ENCODE results near the gene ID2. TPM values are rescaled to one million over a fixed set of nuclear protein-coding genes. Genes with fewer than 3 reads are reported as not detected.

Gene ID2
- total RNA-seq, 1 experiment from 2014 or later = 48.6 TPM

DNA sequence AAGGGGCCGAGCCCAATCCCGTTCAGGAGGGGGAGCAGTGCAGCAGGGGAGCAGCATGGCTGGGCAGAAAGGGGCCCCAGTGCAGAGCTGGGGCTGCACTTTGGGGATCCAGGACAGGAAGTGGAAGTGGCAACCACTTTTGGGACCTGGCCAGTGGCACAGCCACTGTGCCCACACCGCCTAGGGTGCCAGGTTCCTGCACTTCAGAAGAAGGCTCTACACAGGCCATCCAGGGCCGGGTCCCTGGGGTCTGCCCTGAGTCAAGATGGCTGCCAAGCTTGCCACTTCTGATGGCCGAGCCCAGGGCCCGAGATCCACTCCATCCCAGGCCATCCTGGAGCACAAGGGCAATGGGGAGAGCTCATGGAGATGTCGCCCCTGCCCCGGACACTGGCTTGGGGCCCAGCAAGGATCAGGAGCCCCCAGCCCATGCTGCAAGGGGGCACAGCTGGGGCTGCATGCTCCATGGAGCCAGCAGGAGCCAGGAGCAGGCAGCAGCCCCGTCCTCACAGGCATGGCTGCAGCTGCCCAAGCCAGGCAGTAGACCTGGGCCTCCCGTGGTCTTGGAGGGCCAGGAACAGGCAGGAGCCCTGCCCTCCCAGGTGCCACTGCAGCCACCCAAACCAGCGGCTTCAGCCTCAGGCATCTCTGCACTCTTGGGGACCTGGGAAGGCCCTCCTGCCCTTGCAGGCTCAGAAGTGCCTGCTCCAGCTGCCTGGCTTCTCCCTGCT, 35.0 kb upstream of the ID2 start:
- no peak overlapping the region for H3T11ph ChIP-seq (ENCODE audit: low read length)
- Mint-ChIP-seq H3K27me3 (ENCODE audit: low read depth) (no peaks in the 10 kb centered on the region; the same call in 1 of the 2 replicates), H3K4me3 (no peak overlapping the region), H3K36me3 (ENCODE audit: insufficient read depth in 1 of 3, low read depth in 3 of 3) (peaks cover 0 to 8% (median 0%) of the 10 kb centered on the region in 3 experiments; a peak in 4 of 7 replicates), H3K9me3 (peaks cover 3 to 11% of the 10 kb centered on the region in 2 experiments; a peak in 4 of 5 replicates), H3K27ac (no peak overlapping the region), H3K4me1 (peaks cover 16 to 24% of the 10 kb centered on the region in 2 experiments)
- TF ChIP-seq, protein P1, sequence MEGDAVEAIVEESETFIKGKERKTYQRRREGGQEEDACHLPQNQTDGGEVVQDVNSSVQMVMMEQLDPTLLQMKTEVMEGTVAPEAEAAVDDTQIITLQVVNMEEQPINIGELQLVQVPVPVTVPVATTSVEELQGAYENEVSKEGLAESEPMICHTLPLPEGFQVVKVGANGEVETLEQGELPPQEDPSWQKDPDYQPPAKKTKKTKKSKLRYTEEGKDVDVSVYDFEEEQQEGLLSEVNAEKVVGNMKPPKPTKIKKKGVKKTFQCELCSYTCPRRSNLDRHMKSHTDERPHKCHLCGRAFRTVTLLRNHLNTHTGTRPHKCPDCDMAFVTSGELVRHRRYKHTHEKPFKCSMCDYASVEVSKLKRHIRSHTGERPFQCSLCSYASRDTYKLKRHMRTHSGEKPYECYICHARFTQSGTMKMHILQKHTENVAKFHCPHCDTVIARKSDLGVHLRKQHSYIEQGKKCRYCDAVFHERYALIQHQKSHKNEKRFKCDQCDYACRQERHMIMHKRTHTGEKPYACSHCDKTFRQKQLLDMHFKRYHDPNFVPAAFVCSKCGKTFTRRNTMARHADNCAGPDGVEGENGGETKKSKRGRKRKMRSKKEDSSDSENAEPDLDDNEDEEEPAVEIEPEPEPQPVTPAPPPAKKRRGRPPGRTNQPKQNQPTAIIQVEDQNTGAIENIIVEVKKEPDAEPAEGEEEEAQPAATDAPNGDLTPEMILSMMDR (conservative IDR thresholded peaks at IDR 0.05) = no peak
- H4K20me1 ChIP-seq (ENCODE audit: control insufficient read depth, insufficient read depth, insufficient read length) = no peaks in the 10 kb centered on the region
- no peak overlapping the region for H3K27ac ChIP-seq (ENCODE audit: insufficient read length, low read depth, low read length)
- no peak for DNase-seq
- no peak overlapping the region for H3K4ac ChIP-seq (ENCODE audit: low read depth, low read length)
- H2BK5ac ChIP-seq (ENCODE audit: insufficient read length, low read length) = no peak overlapping the region
- no peak overlapping the region for H2BK120ac ChIP-seq (ENCODE audit: low read depth, low read length, poor library complexity, severe bottlenecking)
- no peaks in the 10 kb centered on the region for H3K79me1 ChIP-seq (ENCODE audit: insufficient read depth, low read depth, low read length, poor library complexity, severe bottlenecking)
- H3K4me1 ChIP-seq (ENCODE audit: insufficient read depth, low read length) = peaks cover under 1% of the 10 kb centered on the region; the same call in 1 of the 2 replicates
- no peak overlapping the region for H4K8ac ChIP-seq (replicated peaks; ENCODE audit: insufficient read length, low read depth, low read length)
- H2AK5ac ChIP-seq (ENCODE audit: insufficient read length, low read length) = no peak overlapping the region
- H2AFZ ChIP-seq (ENCODE audit: low read length) = no peak overlapping the region
- H3K27me3 ChIP-seq (ENCODE audit: insufficient read depth, low read length) = no peaks in the 10 kb centered on the region
- no peaks in the 10 kb centered on the region for H3K23me2 ChIP-seq (ENCODE audit: insufficient read length, low read depth, low read length, poor library complexity, severe bottlenecking)
- no peak overlapping the region for H3K14ac ChIP-seq (ENCODE audit: insufficient read depth, low read length)
- H3K56ac ChIP-seq (ENCODE audit: insufficient read length, low read depth, low read length) = no peak overlapping the region
- no peak overlapping the region for H3K18ac ChIP-seq (ENCODE audit: insufficient read length, low read depth, low read length)
- H4K5ac ChIP-seq (ENCODE audit: insufficient read length, low read depth, low read length) = no peak overlapping the region
- no peak overlapping the region for H2BK12ac ChIP-seq (ENCODE audit: insufficient read length, low read depth, low read length)
- H2BK20ac ChIP-seq (ENCODE audit: low read depth, low read length, poor library complexity, severe bottlenecking) = no peak overlapping the region
- no peak overlapping the region for H2BK15ac ChIP-seq (ENCODE audit: low read depth, low read length)
- H3K79me2 ChIP-seq (ENCODE audit: insufficient read depth, low read length) = no peaks in the 10 kb centered on the region
- H4K91ac ChIP-seq (ENCODE audit: insufficient read length, low read depth, low read length) = no peak overlapping the region
- no CpG with 5 or more reads among the region's 11 CpGs for WGBS (ENCODE audit: extremely low coverage, insufficient read length, low lambda C conversion rate)
- no peak overlapping the region for H3K23ac ChIP-seq (ENCODE audit: insufficient read length, low read depth, low read length)
- no peaks in the 10 kb centered on the region for H3K9me3 ChIP-seq (ENCODE audit: control insufficient read depth, low read depth, low read length)
- H3K9ac ChIP-seq (ENCODE audit: extremely low read depth, insufficient read length, low read length) = no peak overlapping the region
- H3K4me2 ChIP-seq (ENCODE audit: insufficient read depth, insufficient read length, low read length) = no peak overlapping the region
